Thoracic aorta (tissue), 2 donors: ENCODE measurements around the gene PLEKHG3. TPM values are rescaled to one million over a fixed set of nuclear protein-coding genes. Genes with fewer than 3 reads are reported as not detected.

Experiments used
- ATAC-seq: fragments of 150-250 bp; one replicate; pipeline ENCODE4 v1.8.0; 2017; ENCODE audit warnings: low read depth; ENCODE audit not compliant: insufficient number of reproducible peaks, low FRiP score
- DNase-seq: peaks from one replicate; pipeline ENCODE4 v3.0.0-alpha.2; 2020; ENCODE audit warnings: low spot score
- H3K27ac ChIP-seq, 2 donors: fragments of 200-600 bp; sonication (generic); 1 replicate in 1 of 2; 2 replicates in 1 of 2; pipeline ENCODE4 v1.5.1; 2016; ENCODE audit warnings: mild to moderate bottlenecking in 2 of 2, moderate library complexity in 2 of 2
- H3K27me3 ChIP-seq: fragments of 200-600 bp; sonication (generic); replicated peaks from 2 replicates; pipeline ENCODE4 v1.6.0; 2016; ENCODE audit warnings: mild to moderate bottlenecking; ENCODE audit not compliant: insufficient read depth
- H3K36me3 ChIP-seq: fragments of 200-600 bp; sonication (generic); one replicate; pipeline ENCODE4 v1.5.1; 2016
- H3K4me1 ChIP-seq, 2 donors: fragments of 200-600 bp; sonication (generic); 1 replicate in 1 of 2; 2 replicates in 1 of 2; pipeline versions ENCODE4 v1.5.1 to v1.6.0; 2016; ENCODE audit warnings: low read depth in 2 of 2, mild to moderate bottlenecking in 1 of 2; ENCODE audit not compliant: control insufficient read depth in 1 of 2
- H3K4me3 ChIP-seq: fragments of 200-600 bp; sonication (generic); 2 replicates; pipeline ENCODE4 v1.5.1; 2016; ENCODE audit warnings: mild to moderate bottlenecking
- H3K9me3 ChIP-seq: fragments of 200-600 bp; sonication (generic); 2 replicates; pipeline ENCODE4 v1.5.1; 2016
- CTCF ChIP-seq: fragments of 200-600 bp; sonication (generic); IDR thresholded peaks from one replicate; pipeline ENCODE4 v1.5.1; 2019; ENCODE audit warnings: antibody characterized with exemption
- total RNA-seq, 2 donors: library from RNA; depleted of rRNA; stranded (reverse); fragments of >200 nt; gene quantifications; one replicate each; pipeline versions ENCODE4 v1.1.0 to v1.2.3, GENCODE V29; 2016

The PLEKHG3 gene
- total RNA-seq, 2 donors from 2014 or later, result 63.2 to 71.5 TPM

- DNase-seq (no peak), ATAC-seq (no peak)
- H3K36me3 ChIP-seq, result peaks cover 32% of the 10 kb centered on the region
- no peaks in the 10 kb centered on the region for H3K27me3 ChIP-seq
- H3K4me3 ChIP-seq, result no peak overlapping the region
- peaks cover 50 to 74% of the 10 kb centered on the region in 2 donors for H3K4me1 ChIP-seq
- peak overlapping the region; percentile 1 to 92 for H3K27ac ChIP-seq
- no peaks in the 10 kb centered on the region for H3K9me3 ChIP-seq
- TF ChIP-seq CTCF, result no peak
Measured at GRCh38 chr14:64725879-64726584, 21.8 kb downstream of the PLEKHG3 start.

DNA sequence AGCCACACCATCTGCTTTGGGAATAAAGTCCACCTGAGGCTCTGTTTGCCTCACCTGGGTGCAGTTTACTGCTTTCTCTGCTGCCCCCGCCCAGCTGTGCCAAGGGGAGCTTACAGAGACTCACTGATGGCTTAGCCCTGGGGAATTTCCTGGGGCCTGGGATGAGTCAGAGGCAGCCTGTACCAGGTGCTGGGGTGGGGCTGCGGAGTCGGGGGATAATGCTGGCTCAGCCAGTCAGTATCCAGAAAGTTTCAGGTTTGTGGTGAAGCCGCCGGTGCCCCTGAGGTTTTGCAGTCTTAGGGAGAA lies 22.3 kb downstream of the PLEKHG3 start:
- H3K36me3 ChIP-seq, result peaks cover 37% of the 10 kb centered on the region
- no peak overlapping the region for H3K27ac ChIP-seq
- ATAC-seq, result no peak
- H3K4me3 ChIP-seq, result no peak overlapping the region
- H3K27me3 ChIP-seq, result no peaks in the 10 kb centered on the region
- no peak for TF ChIP-seq CTCF
- no peaks in the 10 kb centered on the region for H3K9me3 ChIP-seq
- no peak for DNase-seq
- peaks cover 47 to 69% of the 10 kb centered on the region in 2 donors for H3K4me1 ChIP-seq

DNA sequence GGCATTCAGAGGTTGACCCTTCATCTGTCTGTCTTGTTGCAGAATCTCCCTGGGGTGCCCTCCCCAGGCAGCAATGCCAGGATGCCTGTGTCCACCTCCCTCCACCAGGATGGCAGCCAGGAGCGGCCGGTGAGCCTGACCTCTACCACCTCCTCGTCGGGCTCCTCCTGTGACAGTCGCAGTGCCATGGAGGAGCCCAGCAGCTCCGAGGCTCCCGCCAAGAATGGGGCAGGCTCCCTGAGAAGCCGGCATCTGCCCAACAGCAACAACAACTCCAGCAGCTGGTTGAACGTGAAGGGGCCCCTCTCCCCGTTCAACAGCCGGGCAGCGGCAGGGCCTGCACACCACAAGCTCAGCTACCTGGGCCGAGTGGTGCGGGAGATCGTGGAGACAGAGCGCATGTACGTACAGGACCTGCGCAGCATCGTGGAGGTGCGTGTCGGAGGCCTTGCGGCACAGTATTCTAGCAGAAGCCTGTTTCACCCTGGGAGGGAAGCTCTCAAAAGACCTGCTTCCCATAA lies 23.4 kb downstream of the PLEKHG3 start:
- peaks cover 37 to 60% of the 10 kb centered on the region in 2 donors for H3K4me1 ChIP-seq
- H3K27ac ChIP-seq, result no peak overlapping the region
- no peak overlapping the region for H3K4me3 ChIP-seq
- peaks cover 47% of the 10 kb centered on the region for H3K36me3 ChIP-seq
- TF ChIP-seq CTCF, result no peak
- H3K27me3 ChIP-seq, result no peaks in the 10 kb centered on the region
- DNase-seq, result no peak
- no peaks in the 10 kb centered on the region for H3K9me3 ChIP-seq
- ATAC-seq, result no peak

- peaks cover 51% of the 10 kb centered on the region for H3K36me3 ChIP-seq
- ATAC-seq (no peak), DNase-seq (no peak)
- H3K4me1 ChIP-seq, result peaks cover 35 to 60% of the 10 kb centered on the region in 2 donors
- H3K9me3 ChIP-seq, result no peaks in the 10 kb centered on the region
- H3K27me3 ChIP-seq, result no peaks in the 10 kb centered on the region
- no peak for TF ChIP-seq CTCF
- no peak overlapping the region for H3K4me3 ChIP-seq
- H3K27ac ChIP-seq, result no peak overlapping the region
Measured at GRCh38 chr14:64728106-64728505, 23.9 kb downstream of the PLEKHG3 start.

DNA sequence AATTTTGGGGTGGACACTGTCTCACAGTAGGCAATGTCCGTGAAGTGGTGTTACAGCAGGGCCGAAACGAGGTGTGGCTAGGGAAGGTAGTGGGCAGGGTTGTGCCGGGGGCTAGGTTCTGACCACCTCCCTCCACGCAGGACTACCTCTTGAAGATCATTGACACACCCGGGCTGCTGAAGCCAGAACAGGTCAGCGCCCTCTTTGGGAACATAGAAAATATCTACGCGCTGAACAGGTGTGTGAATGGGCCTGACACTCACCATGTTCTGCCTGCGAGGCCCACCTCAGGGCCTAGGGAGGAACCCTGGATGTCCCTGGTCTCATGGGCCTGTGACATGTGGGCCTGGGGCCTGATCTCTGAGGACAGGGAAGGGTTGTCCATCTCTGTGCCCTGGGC lies 24.6 kb downstream of the PLEKHG3 start:
- DNase-seq (no peak), ATAC-seq (no peak)
- Histone ChIP-seq H3K4me3 (no peak overlapping the region), H3K27ac (no peak overlapping the region), H3K9me3 (no peaks in the 10 kb centered on the region), H3K36me3 (peaks cover 56% of the 10 kb centered on the region), H3K27me3 (no peaks in the 10 kb centered on the region), H3K4me1 (peaks cover 42 to 58% of the 10 kb centered on the region in 2 donors)
- TF ChIP-seq CTCF, result no peak
